Activated CD4-positive, CD25-positive, alpha-beta regulatory T cell treated with anti-CD3 and anti-CD28 coated beads, Interleukin-2, amount 50 U/mL, for 24 hours (primary cell): ENCODE results near the gene CDKAL1.
"Not testable (repeated sequence)": the region's sequence is repeated elsewhere in the genome, so short reads cannot be mapped to it uniquely, and the experiment has no call there.

ENCODE experiments used
- ATAC-seq, 2 donors: fragments of 150-1000 bp; cut with Tn5 transposase; one replicate each; pipeline ENCODE4 v1.10.0; 2021; ENCODE audit warnings: mild to moderate bottlenecking in 1 of 2, moderate library complexity in 1 of 2

Gene CDKAL1

GRCh38 chr6:21193790-21194475 is 659.7 kb downstream of the CDKAL1 start:
- ATAC-seq: no peak

GRCh38 chr6:21195301-21195700 is 661.0 kb downstream of the CDKAL1 start:
- ATAC-seq: not testable (repeated sequence)

- ATAC-seq: no peak
These were observed 663.9 kb downstream of the CDKAL1 start for GRCh38 chr6:21198032-21198640.

GRCh38 chr6:21199262-21199661 is 665.0 kb downstream of the CDKAL1 start:
- no peak for ATAC-seq

- ATAC-seq: no peak
These were observed 666.0 kb downstream of the CDKAL1 start for GRCh38 chr6:21200134-21200870.

- no peak for ATAC-seq
These were observed 666.9 kb downstream of the CDKAL1 start for GRCh38 chr6:21201187-21201586.

GRCh38 chr6:21201637-21202350 is 667.5 kb downstream of the CDKAL1 start:
- ATAC-seq: no peak

- no peak for ATAC-seq
These were observed 668.3 kb downstream of the CDKAL1 start for GRCh38 chr6:21202521-21202920.

GRCh38 chr6:21204951-21205350 is 670.7 kb downstream of the CDKAL1 start:
- no peak for ATAC-seq

GRCh38 chr6:21208081-21208795 is 674.0 kb downstream of the CDKAL1 start:
- ATAC-seq: no peak

- ATAC-seq: no peak
These were observed 674.5 kb downstream of the CDKAL1 start for GRCh38 chr6:21208796-21209186.

- ATAC-seq: no peak
These were observed 679.2 kb downstream of the CDKAL1 start for GRCh38 chr6:21213492-21213891.

- no peak for ATAC-seq
These were observed 680.6 kb downstream of the CDKAL1 start for GRCh38 chr6:21214738-21215448.

GRCh38 chr6:21219241-21219640 is 685.0 kb downstream of the CDKAL1 start:
- no peak for ATAC-seq

GRCh38 chr6:21219856-21220255 is 685.6 kb downstream of the CDKAL1 start:
- no peak for ATAC-seq

GRCh38 chr6:21220271-21220987 is 686.2 kb downstream of the CDKAL1 start:
- ATAC-seq: no peak

GRCh38 chr6:21222656-21223055 is 688.4 kb downstream of the CDKAL1 start:
- ATAC-seq: no peak

- ATAC-seq: no peak
These were observed 691.7 kb downstream of the CDKAL1 start for GRCh38 chr6:21225912-21226311.

GRCh38 chr6:21227486-21227885 is 693.2 kb downstream of the CDKAL1 start:
- ATAC-seq: no peak

- ATAC-seq: no peak
These were observed 694.2 kb downstream of the CDKAL1 start for GRCh38 chr6:21228411-21228810.

- ATAC-seq: no peak
These were observed 694.7 kb downstream of the CDKAL1 start for GRCh38 chr6:21228876-21229460.
